CD14-positive monocyte (primary cell): Measurements from ENCODE around the gene PTCD2. TPM values are rescaled to one million over a fixed set of nuclear protein-coding genes. Genes with fewer than 3 reads are reported as not detected.

Experiments
- DNase-seq, 3 donors: peaks; one replicate each; pipeline ENCODE4 v3.0.0-alpha.2; 2011 to 2022
- H2AFZ ChIP-seq: 2 replicates; pipeline ENCODE4 v1.6.0; 2012; ENCODE audit warnings: mild to moderate bottlenecking, low read depth, low read length, inconsistent platforms; ENCODE audit not compliant: insufficient read depth, poor library complexity, severe bottlenecking
- H3K27ac ChIP-seq, 2 donors: 1 replicate in 1 of 2; 2 replicates in 1 of 2; pipeline ENCODE4 v1.5.1; 2012 to 2013; ENCODE audit warnings: low read length in 2 of 2, control low read depth in 1 of 2, inconsistent platforms in 1 of 2, low read depth in 1 of 2, mild to moderate bottlenecking in 1 of 2
- H3K27me3 ChIP-seq, 2 donors: one replicate each; pipeline versions ENCODE4 v1.6.0 to v1.6.1; 2011 to 2013; ENCODE audit warnings: low read length in 2 of 2; ENCODE audit not compliant: control insufficient read depth in 2 of 2, insufficient read depth in 2 of 2
- H3K36me3 ChIP-seq, 2 donors: replicated peaks in 1 of 2; 1 replicate in 1 of 2; 2 replicates in 1 of 2; pipeline versions ENCODE4 v1.5.1 to v1.6.1; 2012 to 2013; ENCODE audit warnings: low read length in 2 of 2, control low read depth in 1 of 2, inconsistent platforms in 1 of 2, mild to moderate bottlenecking in 1 of 2; ENCODE audit not compliant: insufficient read depth in 2 of 2, control insufficient read depth in 1 of 2
- H3K4me1 ChIP-seq, 2 donors: 1 replicate in 1 of 2; 2 replicates in 1 of 2; pipeline versions ENCODE4 v1.5.1 to v1.6.1; 2012 to 2013; ENCODE audit warnings: low read length in 2 of 2, control low read depth in 1 of 2, inconsistent platforms in 1 of 2, mild to moderate bottlenecking in 1 of 2, moderate library complexity in 1 of 2; ENCODE audit not compliant: insufficient read depth in 2 of 2, control insufficient read depth in 1 of 2
- H3K4me2 ChIP-seq: replicated peaks from 2 replicates; pipeline ENCODE3; 2012; ENCODE audit warnings: low read length, moderate library complexity, mild to moderate bottlenecking; ENCODE audit not compliant: poor library complexity, severe bottlenecking; ENCODE audit errors: extremely low read depth
- H3K4me3 ChIP-seq, 3 experiments: fragments of 200-600 bp in 1 of 3; sonication (generic) in 1 of 3; replicated peaks in 1 of 3; 1 replicate in 2 of 3; 2 replicates in 1 of 3; pipeline ENCODE4 v1.5.1; 2011 to 2013; ENCODE audit warnings: low read length in 3 of 3, mild to moderate bottlenecking in 3 of 3, control low read depth in 2 of 3, low read depth in 2 of 3, inconsistent platforms in 1 of 3, moderate library complexity in 1 of 3
- H3K79me2 ChIP-seq: 2 replicates; pipeline ENCODE4 v1.6.0; 2012; ENCODE audit warnings: mild to moderate bottlenecking, control low read depth, inconsistent platforms, low read length, moderate library complexity; ENCODE audit not compliant: insufficient read depth
- H3K9ac ChIP-seq: 2 replicates; pipeline ENCODE4 v1.6.0; 2017; ENCODE audit warnings: low read length, mild to moderate bottlenecking; ENCODE audit not compliant: insufficient read depth, poor library complexity, severe bottlenecking
- H3K9me3 ChIP-seq, 2 donors: replicated peaks in 1 of 2; 1 replicate in 1 of 2; 2 replicates in 1 of 2; pipeline versions ENCODE4 v1.5.1 to v1.6.1; 2012 to 2013; ENCODE audit warnings: low read length in 2 of 2, control low read depth in 1 of 2; ENCODE audit not compliant: control insufficient read depth in 1 of 2, insufficient read depth in 1 of 2
- H4K20me1 ChIP-seq: 2 replicates; pipeline ENCODE4 v1.6.0; 2012; ENCODE audit warnings: mild to moderate bottlenecking, low read length, control low read depth, moderate library complexity; ENCODE audit not compliant: insufficient read depth
- H3K27ac Mint-ChIP-seq, 7 donors: one replicate each; pipeline ENCODE4 v1.8.0; 2020; ENCODE audit warnings: mild to moderate bottlenecking in 7 of 7, mixed read lengths in 7 of 7, moderate library complexity in 6 of 7, inconsistent platforms in 2 of 7
- H3K27me3 Mint-ChIP-seq, 3 donors: one replicate each; pipeline ENCODE4 v1.8.0; 2021 to 2022; ENCODE audit warnings: low read depth in 3 of 3, mild to moderate bottlenecking in 3 of 3, mixed read lengths in 3 of 3, moderate library complexity in 3 of 3, inconsistent platforms in 1 of 3
- H3K36me3 Mint-ChIP-seq, 2 donors: one replicate each; pipeline ENCODE4 v1.8.0; 2020; ENCODE audit warnings: mixed read lengths in 2 of 2, inconsistent platforms in 1 of 2, mild to moderate bottlenecking in 1 of 2
- H3K4me1 Mint-ChIP-seq: one replicate; pipeline ENCODE4 v1.8.0; 2020; ENCODE audit warnings: mild to moderate bottlenecking, mixed read lengths
- H3K4me3 Mint-ChIP-seq, 2 donors: one replicate each; pipeline ENCODE4 v1.8.0; 2020; ENCODE audit warnings: mild to moderate bottlenecking in 2 of 2, mixed read lengths in 2 of 2, moderate library complexity in 1 of 2
- H3K9me3 Mint-ChIP-seq, 7 donors: one replicate each; pipeline ENCODE4 v1.8.0; 2020 to 2022; ENCODE audit warnings: mixed read lengths in 7 of 7, mild to moderate bottlenecking in 6 of 7, moderate library complexity in 6 of 7, inconsistent platforms in 2 of 7
- WGBS: methylation state at CpG from one replicate; pipeline ENCODE4 v1.1.5; 2013; ENCODE audit warnings: missing lambda C conversion rate; ENCODE audit not compliant: insufficient coverage; 5-methylcytosine and 5-hydroxymethylcytosine counted together
- intact Hi-C, 2 donors: fragments of 100-400 bp; cut with micrococcal nuclease; formaldehyde crosslinking; loops; one replicate each; pipeline versions ENCODE4 v1.15.0 to v1.15.1; 2023
- polyA plus RNA-seq, 3 donors: library from polyadenylated mRNA; depleted of rRNA in 1 of 3; unstranded in 2 of 3; stranded (reverse) in 1 of 3; fragments of 300-500 nt in 2 of 3; fragments of >200 nt in 1 of 3; fragmentation: Illumina TruSeq in 2 of 3; gene quantifications; 1 replicate in 2 of 3; 2 replicates in 1 of 3; pipeline ENCODE4 v1.2.3, GENCODE V29; 2012 to 2021
- TF ChIP-seq, protein P1 (sequence below): fragments of 200-600 bp; IDR thresholded peaks from one replicate; pipeline ENCODE4 v1.8.0; 2022; ENCODE audit warnings: antibody characterized with exemption, mild to moderate bottlenecking

Gene PTCD2
- polyA plus RNA-seq, 3 donors: 1.6 to 2.2 (median 1.8) TPM

- intact Hi-C loops: loop anchor here (5.0 to 10.0 kb wide), 3 partner anchors 138 to 225 kb away; partner anchors contain the start of gene ZNF366 (in 1 of the 2)
- Histone ChIP-seq H3K9me3 (no peaks in the 10 kb centered on the region), H3K27ac (peak overlapping the region in 1 of 2 donors; percentile 3), H2AFZ (no peak overlapping the region), H3K4me3 (no peak overlapping the region), H3K4me2 (no peak overlapping the region), H3K27me3 (no peaks in the 10 kb centered on the region), H3K9ac (no peak overlapping the region), H3K4me1 (peaks cover 67 to 70% of the 10 kb centered on the region in 2 donors), H4K20me1 (no peaks in the 10 kb centered on the region), H3K36me3 (no peaks in the 10 kb centered on the region), H3K79me2 (no peaks in the 10 kb centered on the region)
- peak overlapping the region in 1 of 7 donors; percentile 42 for H3K27ac Mint-ChIP-seq
- H3K4me3 Mint-ChIP-seq: no peak overlapping the region
- no peak for DNase-seq
- H3K36me3 Mint-ChIP-seq: peaks cover 0 to 2% of the 10 kb centered on the region in 2 donors
- H3K9me3 Mint-ChIP-seq: no peaks in the 10 kb centered on the region
- H3K27me3 Mint-ChIP-seq: peaks cover 0 to 2% (median 0%) of the 10 kb centered on the region in 3 donors
- TF ChIP-seq, protein P1, sequence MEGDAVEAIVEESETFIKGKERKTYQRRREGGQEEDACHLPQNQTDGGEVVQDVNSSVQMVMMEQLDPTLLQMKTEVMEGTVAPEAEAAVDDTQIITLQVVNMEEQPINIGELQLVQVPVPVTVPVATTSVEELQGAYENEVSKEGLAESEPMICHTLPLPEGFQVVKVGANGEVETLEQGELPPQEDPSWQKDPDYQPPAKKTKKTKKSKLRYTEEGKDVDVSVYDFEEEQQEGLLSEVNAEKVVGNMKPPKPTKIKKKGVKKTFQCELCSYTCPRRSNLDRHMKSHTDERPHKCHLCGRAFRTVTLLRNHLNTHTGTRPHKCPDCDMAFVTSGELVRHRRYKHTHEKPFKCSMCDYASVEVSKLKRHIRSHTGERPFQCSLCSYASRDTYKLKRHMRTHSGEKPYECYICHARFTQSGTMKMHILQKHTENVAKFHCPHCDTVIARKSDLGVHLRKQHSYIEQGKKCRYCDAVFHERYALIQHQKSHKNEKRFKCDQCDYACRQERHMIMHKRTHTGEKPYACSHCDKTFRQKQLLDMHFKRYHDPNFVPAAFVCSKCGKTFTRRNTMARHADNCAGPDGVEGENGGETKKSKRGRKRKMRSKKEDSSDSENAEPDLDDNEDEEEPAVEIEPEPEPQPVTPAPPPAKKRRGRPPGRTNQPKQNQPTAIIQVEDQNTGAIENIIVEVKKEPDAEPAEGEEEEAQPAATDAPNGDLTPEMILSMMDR: no peak
- no CpG with 5 or more reads among the region's 3 CpGs for WGBS
- peaks cover 68% of the 10 kb centered on the region for H3K4me1 Mint-ChIP-seq
Measured at GRCh38 chr5:72369711-72370110, 49.5 kb downstream of the PTCD2 start.

- WGBS: no CpG with 5 or more reads among the region's 1 CpG
- TF ChIP-seq, protein P1: no peak
- peaks cover 59% of the 10 kb centered on the region for H3K4me1 Mint-ChIP-seq
Measured at GRCh38 chr5:72372331-72372730, 52.2 kb downstream of the PTCD2 start.

More at GRCh38 chr5:72372331-72372730, 52.2 kb downstream of the PTCD2 start:
- peaks cover 0 to 2% (median 0%) of the 10 kb centered on the region in 7 donors for H3K9me3 Mint-ChIP-seq
- intact Hi-C loops: loop anchor here in 1 of 2 donors (5.0 to 10.0 kb wide), 2 partner anchors 135 to 222 kb away; partner anchors contain the start of gene ZNF366
- peak overlapping the region; percentile 16 to 82 (median 67) for H3K27ac Mint-ChIP-seq
- Histone ChIP-seq H3K9ac (no peak overlapping the region), H3K4me3 (peak overlapping the region in 1 of 3 experiments; percentile 29), H3K27ac (peak overlapping the region in 1 of 2 donors; percentile 63), H3K79me2 (no peaks in the 10 kb centered on the region), H3K9me3 (no peaks in the 10 kb centered on the region), H3K36me3 (no peaks in the 10 kb centered on the region), H4K20me1 (no peaks in the 10 kb centered on the region), H3K4me1 (peaks cover 65 to 66% of the 10 kb centered on the region in 2 donors), H3K27me3 (no peaks in the 10 kb centered on the region), H3K4me2 (peak overlapping the region; percentile 39), H2AFZ (no peak overlapping the region)
- H3K27me3 Mint-ChIP-seq: peaks cover 0 to 2% (median 0%) of the 10 kb centered on the region in 3 donors
- peak in 1 of 3 donors; percentile 42 for DNase-seq
- peaks cover 0 to 2% of the 10 kb centered on the region in 2 donors for H3K36me3 Mint-ChIP-seq
- H3K4me3 Mint-ChIP-seq: peak overlapping the region in 1 of 2 donors; percentile 59
